ENCODE results near the gene DST. TPM values are rescaled to one million over a fixed set of nuclear protein-coding genes. Genes with fewer than 3 reads are reported as not detected.
"Not testable (repeated sequence)": the region's sequence is repeated elsewhere in the genome, so short reads cannot be mapped to it uniquely, and the experiment has no call there.

The DST gene
- polyA plus RNA-seq, 1 experiment = 80.6 TPM

DNA sequence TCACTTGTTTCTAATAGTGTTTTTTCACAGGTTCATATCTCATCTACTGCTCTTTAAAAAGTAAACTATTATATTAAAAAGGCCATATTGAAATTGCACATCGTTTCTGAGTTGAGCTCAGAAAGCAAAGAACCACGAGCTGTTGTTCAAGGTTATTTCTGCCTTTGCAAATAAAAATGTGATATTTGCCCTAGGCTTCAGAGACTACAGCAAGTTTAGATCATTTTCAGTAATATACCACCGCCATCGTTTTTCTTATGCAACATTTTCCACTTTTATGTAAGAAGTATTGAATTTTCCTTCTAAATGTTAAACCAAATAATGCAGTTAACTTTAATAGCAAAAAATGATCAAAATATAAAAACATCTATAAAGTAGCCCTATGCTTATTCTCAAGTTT is 71.1 kb downstream of the DST start:
- no peak for DNase-seq (ENCODE audit: low read depth)
- Histone ChIP-seq H3K27me3 (ENCODE audit: control insufficient read depth, insufficient read depth, low read length) (no peaks in the 10 kb centered on the region), H3K36me3 (ENCODE audit: control insufficient read depth, insufficient read depth, low read length) (peaks cover 5% of the 10 kb centered on the region; the same call in 1 of the 2 replicates), H3K4me3 (ENCODE audit: low read depth, low read length) (no peak overlapping the region)
- TF ChIP-seq, protein P1, sequence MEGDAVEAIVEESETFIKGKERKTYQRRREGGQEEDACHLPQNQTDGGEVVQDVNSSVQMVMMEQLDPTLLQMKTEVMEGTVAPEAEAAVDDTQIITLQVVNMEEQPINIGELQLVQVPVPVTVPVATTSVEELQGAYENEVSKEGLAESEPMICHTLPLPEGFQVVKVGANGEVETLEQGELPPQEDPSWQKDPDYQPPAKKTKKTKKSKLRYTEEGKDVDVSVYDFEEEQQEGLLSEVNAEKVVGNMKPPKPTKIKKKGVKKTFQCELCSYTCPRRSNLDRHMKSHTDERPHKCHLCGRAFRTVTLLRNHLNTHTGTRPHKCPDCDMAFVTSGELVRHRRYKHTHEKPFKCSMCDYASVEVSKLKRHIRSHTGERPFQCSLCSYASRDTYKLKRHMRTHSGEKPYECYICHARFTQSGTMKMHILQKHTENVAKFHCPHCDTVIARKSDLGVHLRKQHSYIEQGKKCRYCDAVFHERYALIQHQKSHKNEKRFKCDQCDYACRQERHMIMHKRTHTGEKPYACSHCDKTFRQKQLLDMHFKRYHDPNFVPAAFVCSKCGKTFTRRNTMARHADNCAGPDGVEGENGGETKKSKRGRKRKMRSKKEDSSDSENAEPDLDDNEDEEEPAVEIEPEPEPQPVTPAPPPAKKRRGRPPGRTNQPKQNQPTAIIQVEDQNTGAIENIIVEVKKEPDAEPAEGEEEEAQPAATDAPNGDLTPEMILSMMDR (IDR thresholded peaks at IDR 0.05; ENCODE audit: insufficient read depth, low read depth, low read length) = no peak
- ChIA-PET CTCF (interaction anchor here (0.7 to 2.3 kb wide), 15 partner anchors 8 to 223 kb away, joined by 3 to 26 read pairs (median 4); no protein-coding TSS in a partner anchor), POLR2A (no interaction called here)

DNA sequence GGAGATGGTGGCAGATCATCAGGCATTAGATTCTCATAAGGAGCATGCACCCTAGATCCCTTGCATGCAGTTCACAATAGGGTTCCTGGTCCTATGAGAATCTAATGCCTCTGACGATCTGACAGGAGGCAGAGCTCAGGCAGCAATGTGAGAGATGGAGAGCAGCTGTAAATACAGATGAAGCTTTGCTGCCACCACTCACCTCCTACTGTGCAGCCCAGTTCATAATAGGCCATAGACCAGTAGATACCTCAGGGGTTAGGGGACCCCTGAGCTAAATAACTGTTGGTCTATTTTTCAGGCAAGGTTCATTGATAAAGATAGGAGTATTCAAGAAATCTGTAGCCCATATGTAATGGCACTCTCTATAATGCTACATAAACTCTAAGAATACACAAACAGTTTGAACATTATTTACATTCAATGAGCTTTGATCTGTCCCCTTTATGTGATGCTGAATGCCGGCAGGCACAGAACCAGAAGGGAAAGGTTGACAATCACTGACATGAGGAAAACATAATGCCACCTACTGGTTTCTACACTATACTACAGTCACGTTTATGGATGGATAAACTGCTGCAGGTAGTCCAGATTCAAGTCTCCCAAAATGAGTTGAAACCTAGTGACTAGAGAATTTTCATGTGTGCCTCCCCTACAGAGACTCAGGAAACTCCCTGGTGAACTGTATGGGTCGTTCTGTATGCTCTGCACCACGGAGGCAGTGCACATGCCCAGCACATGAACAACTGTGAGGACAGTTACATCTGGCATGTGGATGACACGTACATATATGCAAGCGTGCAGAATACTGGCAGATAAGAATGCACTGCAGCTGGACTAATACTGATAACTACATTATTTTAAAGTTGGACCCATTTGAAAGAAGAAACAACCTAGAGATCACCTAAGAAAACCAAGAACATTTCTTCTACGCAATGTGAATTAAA is 72.0 kb downstream of the DST start:
- CTCF ChIA-PET = interaction anchor here (0.7 to 2.3 kb wide), 35 partner anchors 9 to 259 kb away, joined by 3 to 26 read pairs (median 4); no protein-coding TSS in a partner anchor
- no peak overlapping the region for H3K4me3 ChIP-seq (ENCODE audit: low read depth, low read length)
- H3K36me3 ChIP-seq (ENCODE audit: control insufficient read depth, insufficient read depth, low read length) = peaks cover 9% of the 10 kb centered on the region
- DNase-seq (ENCODE audit: low read depth) = no peak
- H3K27me3 ChIP-seq (ENCODE audit: control insufficient read depth, insufficient read depth, low read length) = no peaks in the 10 kb centered on the region
- TF ChIP-seq, protein P1 (IDR thresholded peaks at IDR 0.05; ENCODE audit: insufficient read depth, low read depth, low read length) = peak; percentile 58
- POLR2A ChIA-PET = no interaction called here

DNA sequence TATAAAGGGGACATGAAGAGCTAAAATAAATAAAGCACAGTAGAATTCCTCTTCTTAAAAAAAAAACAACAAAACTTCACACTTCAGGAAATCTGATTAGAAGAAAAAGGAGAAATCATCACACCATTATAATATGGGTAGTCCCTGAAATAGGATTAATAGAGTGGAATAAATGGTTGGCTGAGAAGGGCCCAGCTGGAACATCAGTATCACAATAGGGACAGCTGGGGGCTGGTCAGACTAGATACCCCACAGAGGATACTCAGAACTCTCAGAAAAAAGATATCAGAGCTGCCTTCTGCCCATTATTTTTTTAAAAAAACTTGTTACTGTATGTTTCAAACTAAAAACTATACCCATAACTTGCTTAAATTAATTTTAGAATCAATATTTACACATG is 75.2 kb downstream of the DST start:
- Histone ChIP-seq H3K36me3 (ENCODE audit: control insufficient read depth, insufficient read depth, low read length) (peaks cover 9% of the 10 kb centered on the region), H3K27me3 (ENCODE audit: control insufficient read depth, insufficient read depth, low read length) (no peaks in the 10 kb centered on the region), H3K4me3 (ENCODE audit: low read depth, low read length) (no peak overlapping the region)
- TF ChIP-seq, protein P1 (IDR thresholded peaks at IDR 0.05; ENCODE audit: insufficient read depth, low read depth, low read length) = no peak
- POLR2A ChIA-PET = no interaction called here
- CTCF ChIA-PET = interaction anchor here (1.2 kb wide), 1 partner anchor 27 kb away, joined by 4 read pairs; no protein-coding TSS in a partner anchor
- no peak for DNase-seq (ENCODE audit: low read depth)

DNA sequence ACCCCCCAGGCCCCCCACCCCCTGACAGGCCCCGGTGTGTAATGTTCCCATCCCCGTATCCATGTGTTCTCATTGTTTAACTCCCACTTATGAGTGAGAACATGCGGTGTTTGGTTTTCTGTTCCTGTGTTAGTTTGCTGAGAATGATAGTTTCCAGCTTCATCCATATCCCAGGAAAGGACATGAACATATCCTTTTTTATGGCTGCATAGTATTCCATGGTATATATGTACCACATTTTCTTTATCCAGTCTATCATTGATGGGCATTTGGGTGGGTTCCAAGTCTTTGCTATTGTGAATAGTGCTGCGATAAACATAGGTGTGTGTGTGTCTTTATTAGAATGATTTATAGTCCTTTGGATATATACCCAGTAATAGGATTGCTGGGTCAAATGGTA is 80.0 kb downstream of the DST start:
- DNase-seq (ENCODE audit: low read depth); CTCF ChIA-PET; H3K4me3 ChIP-seq (ENCODE audit: low read depth, low read length); H3K27me3 ChIP-seq (ENCODE audit: control insufficient read depth, insufficient read depth, low read length); POLR2A ChIA-PET: not testable (repeated sequence)
- H3K36me3 ChIP-seq (ENCODE audit: control insufficient read depth, insufficient read depth, low read length) = peaks cover 11% of the 10 kb centered on the region

DNA sequence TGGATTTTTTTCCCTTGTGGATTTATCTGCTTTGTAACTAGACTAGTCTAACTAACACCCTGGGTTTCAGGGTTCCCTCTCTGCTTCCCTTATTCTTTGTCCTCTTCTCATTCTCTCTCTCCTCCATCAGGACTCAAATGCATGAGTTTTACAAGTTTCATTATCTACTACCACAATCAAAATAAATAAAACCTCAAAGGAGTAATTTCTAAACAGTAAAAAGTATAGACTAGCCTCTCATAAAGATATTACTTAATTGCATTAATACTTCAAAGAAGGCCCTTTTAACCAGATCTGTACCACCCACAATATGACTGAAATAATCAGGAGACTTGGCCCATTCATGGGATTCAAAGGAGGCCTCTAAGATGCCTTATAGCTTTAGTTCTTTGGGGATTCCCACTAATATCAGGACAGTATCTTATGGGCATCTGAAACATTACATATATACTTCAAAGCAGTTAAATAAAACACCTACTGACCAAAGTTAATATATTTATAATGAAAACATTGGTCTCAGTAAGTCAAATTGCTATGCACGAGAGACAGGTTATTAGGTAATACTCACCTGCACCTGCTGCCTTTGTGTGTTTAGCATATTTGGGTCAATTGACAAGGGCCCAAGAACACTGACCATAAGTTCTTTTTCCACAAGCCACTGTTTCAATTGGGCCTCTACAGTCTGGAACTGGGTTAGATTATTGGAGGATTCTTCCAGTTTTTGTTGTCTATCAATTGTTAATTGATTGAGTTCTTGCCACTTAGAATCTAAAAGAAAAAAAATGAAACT is 85.7 kb downstream of the DST start:
- DNase-seq (ENCODE audit: low read depth) = no peak
- CTCF ChIA-PET = interaction anchor here (2.4 kb wide), 1 partner anchor 13 kb away, joined by 9 read pairs; no protein-coding TSS in a partner anchor
- Histone ChIP-seq H3K27me3 (ENCODE audit: control insufficient read depth, insufficient read depth, low read length) (no peaks in the 10 kb centered on the region), H3K36me3 (ENCODE audit: control insufficient read depth, insufficient read depth, low read length) (peaks cover 5% of the 10 kb centered on the region), H3K4me3 (ENCODE audit: low read depth, low read length) (no peak overlapping the region)
- TF ChIP-seq, protein P1 (IDR thresholded peaks at IDR 0.05; ENCODE audit: insufficient read depth, low read depth, low read length) = no peak
- POLR2A ChIA-PET = no interaction called here
